Measurements from ENCODE around the gene IGSF9B.

Gene IGSF9B

DNA sequence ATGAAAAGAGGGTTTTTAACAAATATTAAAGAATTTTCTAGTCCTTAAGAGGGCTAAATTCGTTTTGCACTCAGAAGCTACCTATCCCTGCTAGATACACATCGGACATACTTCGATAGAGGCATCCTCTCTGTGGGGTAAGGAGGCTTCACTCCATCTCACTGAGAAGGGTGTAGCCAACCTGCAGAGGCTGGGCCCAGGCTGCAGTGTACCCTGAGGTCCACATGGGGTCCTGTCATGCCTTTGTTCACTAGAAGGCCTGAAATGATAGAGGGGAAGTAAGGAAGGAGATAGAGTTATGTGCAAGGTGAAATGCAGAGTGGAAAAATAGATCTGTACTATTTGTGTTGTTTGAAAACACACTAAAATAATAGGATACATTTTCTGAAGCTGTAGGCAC is 45.6 kb downstream of the IGSF9B start:
- H3K9me3 ChIP-seq (ENCODE audit: control insufficient read depth, low read length), result no peaks in the 10 kb centered on the region
- no peak overlapping the region for H3K4me3 ChIP-seq (ENCODE audit: insufficient read depth, low read depth, low read length)
- H3K27ac ChIP-seq (ENCODE audit: insufficient read depth, low read depth, low read length, poor library complexity, severe bottlenecking), result no peak overlapping the region
- H3K4me1 ChIP-seq (ENCODE audit: control insufficient read depth, insufficient read depth, low read length), result no peaks in the 10 kb centered on the region
- no peaks in the 10 kb centered on the region for H3K36me3 ChIP-seq (ENCODE audit: control insufficient read depth, insufficient read depth, low read length)
- WGBS, 2 experiments, result 89 to 93% methylated on average over 3 of the region's 3 CpGs
- H3K27me3 ChIP-seq (ENCODE audit: control insufficient read depth, insufficient read depth, low read length, poor library complexity, severe bottlenecking), result no peaks in the 10 kb centered on the region

DNA sequence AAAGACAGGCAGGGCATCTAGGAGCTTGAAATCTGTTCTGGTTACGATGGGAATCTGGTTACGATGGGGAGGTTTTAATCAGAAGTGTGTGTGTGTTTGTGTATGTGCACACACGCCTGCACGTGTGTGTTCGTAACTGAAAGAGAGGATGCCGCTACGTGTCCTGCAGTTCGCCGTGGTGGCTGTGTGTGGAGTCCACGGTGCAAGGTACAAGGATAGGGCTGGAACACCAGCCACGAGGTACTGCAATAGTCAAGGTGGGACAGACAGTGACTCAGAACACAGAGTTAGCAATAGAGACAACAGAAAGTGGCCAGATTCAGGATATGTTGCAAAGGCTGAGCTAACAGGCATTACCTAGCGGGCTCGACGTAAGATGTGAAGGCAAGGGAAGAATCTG is 46.7 kb downstream of the IGSF9B start:
- Histone ChIP-seq H3K27ac (ENCODE audit: insufficient read depth, low read depth, low read length, poor library complexity, severe bottlenecking) (no peak overlapping the region), H3K4me1 (ENCODE audit: control insufficient read depth, insufficient read depth, low read length) (no peaks in the 10 kb centered on the region), H3K36me3 (ENCODE audit: control insufficient read depth, insufficient read depth, low read length) (no peaks in the 10 kb centered on the region), H3K9me3 (ENCODE audit: control insufficient read depth, low read length) (no peaks in the 10 kb centered on the region), H3K27me3 (ENCODE audit: control insufficient read depth, insufficient read depth, low read length, poor library complexity, severe bottlenecking) (no peaks in the 10 kb centered on the region), H3K4me3 (ENCODE audit: insufficient read depth, low read depth, low read length) (no peak overlapping the region)
- WGBS, 2 experiments, result 95 to 96% methylated on average over 14 of the region's 14 CpGs

DNA sequence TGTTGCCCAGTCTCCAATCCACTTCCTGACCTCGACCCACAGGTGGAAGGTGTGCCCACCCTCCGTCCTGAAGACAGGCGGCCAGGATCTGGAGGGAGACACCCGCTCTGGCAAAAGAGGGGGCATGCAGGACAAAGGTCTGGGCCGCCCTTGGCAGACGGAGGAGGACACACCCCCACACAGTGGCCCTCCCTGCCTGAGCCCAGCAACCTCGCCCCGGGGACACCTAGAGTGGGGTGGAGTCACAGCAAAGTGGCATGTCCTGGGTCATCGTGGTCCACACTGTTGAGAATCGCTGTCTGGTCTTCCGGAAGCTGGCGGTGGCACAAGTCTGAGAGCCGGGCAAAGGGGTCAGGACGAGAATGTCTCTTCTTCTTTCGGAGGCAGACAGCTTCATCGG is 47.9 kb downstream of the IGSF9B start:
- Histone ChIP-seq H3K4me1 (ENCODE audit: control insufficient read depth, insufficient read depth, low read length) (no peaks in the 10 kb centered on the region), H3K4me3 (ENCODE audit: insufficient read depth, low read depth, low read length) (no peak overlapping the region), H3K36me3 (ENCODE audit: control insufficient read depth, insufficient read depth, low read length) (no peaks in the 10 kb centered on the region), H3K27me3 (ENCODE audit: control insufficient read depth, insufficient read depth, low read length, poor library complexity, severe bottlenecking) (no peaks in the 10 kb centered on the region), H3K9me3 (ENCODE audit: control insufficient read depth, low read length) (no peaks in the 10 kb centered on the region), H3K27ac (ENCODE audit: insufficient read depth, low read depth, low read length, poor library complexity, severe bottlenecking) (no peak overlapping the region)
- 95 to 97% methylated on average over 16 of the region's 16 CpGs for WGBS, 2 experiments

DNA sequence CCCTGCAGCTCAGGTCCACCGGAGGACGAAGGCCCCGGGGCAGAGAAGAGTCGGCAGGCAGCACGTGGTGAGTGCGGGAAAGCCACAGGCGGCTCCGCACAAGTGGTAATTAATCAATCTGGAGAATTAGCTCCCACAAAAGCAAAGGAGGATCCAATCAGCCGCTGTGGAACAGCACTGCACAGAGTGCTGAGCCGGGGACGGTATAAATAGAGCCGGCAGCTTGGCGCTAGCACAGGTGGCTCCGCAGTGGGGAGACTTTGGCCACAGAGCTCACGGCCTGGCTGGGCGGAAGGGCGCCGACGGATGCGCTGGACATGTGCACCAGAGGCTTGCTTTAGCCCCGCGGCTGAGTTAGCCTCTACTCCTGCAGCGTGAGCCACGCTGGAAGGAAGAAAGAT is 48.9 kb downstream of the IGSF9B start:
- Histone ChIP-seq H3K4me3 (ENCODE audit: insufficient read depth, low read depth, low read length) (no peak overlapping the region), H3K9me3 (ENCODE audit: control insufficient read depth, low read length) (no peaks in the 10 kb centered on the region), H3K36me3 (ENCODE audit: control insufficient read depth, insufficient read depth, low read length) (no peaks in the 10 kb centered on the region), H3K4me1 (ENCODE audit: control insufficient read depth, insufficient read depth, low read length) (no peaks in the 10 kb centered on the region), H3K27me3 (ENCODE audit: control insufficient read depth, insufficient read depth, low read length, poor library complexity, severe bottlenecking) (no peaks in the 10 kb centered on the region), H3K27ac (ENCODE audit: insufficient read depth, low read depth, low read length, poor library complexity, severe bottlenecking) (no peak overlapping the region)
- WGBS, 2 experiments, result 94 to 96% methylated on average over 24 of the region's 24 CpGs

DNA sequence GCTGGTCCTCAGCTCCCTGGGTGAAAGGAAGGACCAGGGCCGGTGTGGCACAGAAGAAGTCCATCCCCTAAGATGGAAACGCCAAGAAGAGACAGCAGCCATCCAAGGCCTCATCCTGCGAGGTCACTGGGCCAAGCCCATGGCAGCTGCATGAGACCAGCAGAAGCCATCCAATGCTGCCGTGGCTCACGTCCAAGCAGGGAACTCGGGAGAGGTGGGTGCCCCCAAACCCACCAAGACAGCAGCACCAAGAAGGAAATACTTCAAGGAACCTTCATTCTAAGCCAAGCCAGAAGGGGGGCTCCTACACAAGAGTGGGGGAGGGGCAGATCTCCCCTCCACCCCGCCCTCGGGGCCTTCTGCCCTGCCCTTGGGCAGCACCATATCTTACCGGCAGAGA is 49.6 kb downstream of the IGSF9B start:
- H3K27me3 ChIP-seq (ENCODE audit: control insufficient read depth, insufficient read depth, low read length, poor library complexity, severe bottlenecking), result no peaks in the 10 kb centered on the region
- H3K9me3 ChIP-seq (ENCODE audit: control insufficient read depth, low read length), result no peaks in the 10 kb centered on the region
- no peaks in the 10 kb centered on the region for H3K4me1 ChIP-seq (ENCODE audit: control insufficient read depth, insufficient read depth, low read length)
- no peaks in the 10 kb centered on the region for H3K36me3 ChIP-seq (ENCODE audit: control insufficient read depth, insufficient read depth, low read length)
- no peak overlapping the region for H3K4me3 ChIP-seq (ENCODE audit: insufficient read depth, low read depth, low read length)
- 93 to 96% methylated on average over 9 of the region's 9 CpGs for WGBS, 2 experiments
- H3K27ac ChIP-seq (ENCODE audit: insufficient read depth, low read depth, low read length, poor library complexity, severe bottlenecking), result no peak overlapping the region

DNA sequence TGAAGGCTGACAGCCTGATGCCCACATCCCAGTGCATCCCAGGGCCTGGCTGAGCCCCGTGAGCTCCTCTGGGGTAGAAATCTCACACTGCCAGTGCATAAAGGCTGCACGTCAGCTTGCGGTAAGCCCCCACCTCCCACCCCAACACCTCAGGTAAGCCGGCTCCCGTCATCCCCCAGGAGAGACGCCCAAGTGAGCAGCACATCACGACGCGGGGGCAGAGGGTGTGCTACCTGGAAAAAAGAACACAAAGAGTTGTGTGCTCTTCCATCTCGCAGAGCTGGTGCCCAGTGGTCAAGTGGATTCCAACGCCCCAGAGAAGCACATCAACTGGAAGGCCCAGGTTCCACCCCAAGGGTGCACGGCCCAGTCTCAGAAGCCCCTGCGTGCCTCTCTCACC is 50.0 kb downstream of the IGSF9B start:
- 94 to 95% methylated on average over 13 of the region's 13 CpGs for WGBS, 2 experiments
- H3K36me3 ChIP-seq (ENCODE audit: control insufficient read depth, insufficient read depth, low read length), result no peaks in the 10 kb centered on the region
- no peak overlapping the region for H3K27ac ChIP-seq (ENCODE audit: insufficient read depth, low read depth, low read length, poor library complexity, severe bottlenecking)
- no peaks in the 10 kb centered on the region for H3K9me3 ChIP-seq (ENCODE audit: control insufficient read depth, low read length)
- no peaks in the 10 kb centered on the region for H3K4me1 ChIP-seq (ENCODE audit: control insufficient read depth, insufficient read depth, low read length)
- no peak overlapping the region for H3K4me3 ChIP-seq (ENCODE audit: insufficient read depth, low read depth, low read length)
- no peaks in the 10 kb centered on the region for H3K27me3 ChIP-seq (ENCODE audit: control insufficient read depth, insufficient read depth, low read length, poor library complexity, severe bottlenecking)

DNA sequence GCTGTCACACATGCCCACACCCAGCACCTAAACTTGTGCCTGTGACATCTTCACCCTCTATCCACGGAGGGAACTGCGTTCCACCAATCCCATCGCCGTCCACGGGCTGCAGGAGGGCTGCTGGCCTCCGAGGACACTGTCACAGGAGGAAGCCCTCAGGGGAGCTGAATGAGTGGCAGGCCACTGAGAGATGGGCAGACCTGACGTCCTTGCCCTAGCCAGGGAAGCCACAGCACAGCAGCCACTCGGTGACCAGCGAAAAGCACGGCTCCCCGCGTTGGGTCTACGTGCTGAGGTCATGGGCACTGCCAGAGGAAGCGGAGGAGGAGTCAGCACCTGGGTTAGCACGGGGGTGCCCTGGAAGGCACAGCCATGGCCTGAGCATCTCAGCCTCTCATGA is 50.5 kb downstream of the IGSF9B start:
- WGBS, 2 experiments, result 94 to 95% methylated on average over 15 of the region's 15 CpGs

DNA sequence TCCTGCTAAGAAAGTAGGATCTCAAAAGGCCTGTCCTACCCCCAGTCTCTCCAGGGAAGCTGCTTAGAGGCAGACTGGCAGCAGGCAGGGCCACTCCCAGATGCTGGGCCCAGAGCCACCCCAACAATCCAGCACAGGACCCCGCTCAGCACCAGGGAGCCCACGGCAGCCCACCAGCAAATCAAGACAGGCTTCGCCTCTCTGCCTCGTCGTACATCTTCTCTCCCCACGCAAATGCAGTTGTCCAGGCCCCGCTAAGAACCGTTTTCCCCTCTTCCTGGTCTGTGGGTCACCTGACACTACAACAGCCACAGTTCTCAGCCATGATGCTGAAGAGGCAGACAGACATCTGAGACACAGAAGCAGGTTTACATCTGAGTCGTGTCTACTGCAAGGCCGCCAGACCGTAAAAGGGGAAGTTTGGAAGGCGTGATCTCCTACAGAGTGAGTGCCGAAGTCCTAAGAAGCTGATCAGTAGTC is 51.1 kb downstream of the IGSF9B start:
- H3K4me1 ChIP-seq (ENCODE audit: control insufficient read depth, insufficient read depth, low read length), result no peaks in the 10 kb centered on the region
- 93 to 94% methylated on average over 13 of the region's 13 CpGs for WGBS, 2 experiments
- no peak overlapping the region for H3K27ac ChIP-seq (ENCODE audit: insufficient read depth, low read depth, low read length, poor library complexity, severe bottlenecking)
- no peak overlapping the region for H3K4me3 ChIP-seq (ENCODE audit: insufficient read depth, low read depth, low read length)
- H3K9me3 ChIP-seq (ENCODE audit: control insufficient read depth, low read length), result no peaks in the 10 kb centered on the region
- H3K36me3 ChIP-seq (ENCODE audit: control insufficient read depth, insufficient read depth, low read length), result no peaks in the 10 kb centered on the region
- H3K27me3 ChIP-seq (ENCODE audit: control insufficient read depth, insufficient read depth, low read length, poor library complexity, severe bottlenecking), result no peaks in the 10 kb centered on the region

More for the DNA sequence above, 50.5 kb downstream of the IGSF9B start:
- no peak overlapping the region for H3K27ac ChIP-seq (ENCODE audit: insufficient read depth, low read depth, low read length, poor library complexity, severe bottlenecking)
- H3K9me3 ChIP-seq (ENCODE audit: control insufficient read depth, low read length), result no peaks in the 10 kb centered on the region
- no peak overlapping the region for H3K4me3 ChIP-seq (ENCODE audit: insufficient read depth, low read depth, low read length)
- no peaks in the 10 kb centered on the region for H3K36me3 ChIP-seq (ENCODE audit: control insufficient read depth, insufficient read depth, low read length)
- no peaks in the 10 kb centered on the region for H3K27me3 ChIP-seq (ENCODE audit: control insufficient read depth, insufficient read depth, low read length, poor library complexity, severe bottlenecking)
- no peaks in the 10 kb centered on the region for H3K4me1 ChIP-seq (ENCODE audit: control insufficient read depth, insufficient read depth, low read length)

DNA sequence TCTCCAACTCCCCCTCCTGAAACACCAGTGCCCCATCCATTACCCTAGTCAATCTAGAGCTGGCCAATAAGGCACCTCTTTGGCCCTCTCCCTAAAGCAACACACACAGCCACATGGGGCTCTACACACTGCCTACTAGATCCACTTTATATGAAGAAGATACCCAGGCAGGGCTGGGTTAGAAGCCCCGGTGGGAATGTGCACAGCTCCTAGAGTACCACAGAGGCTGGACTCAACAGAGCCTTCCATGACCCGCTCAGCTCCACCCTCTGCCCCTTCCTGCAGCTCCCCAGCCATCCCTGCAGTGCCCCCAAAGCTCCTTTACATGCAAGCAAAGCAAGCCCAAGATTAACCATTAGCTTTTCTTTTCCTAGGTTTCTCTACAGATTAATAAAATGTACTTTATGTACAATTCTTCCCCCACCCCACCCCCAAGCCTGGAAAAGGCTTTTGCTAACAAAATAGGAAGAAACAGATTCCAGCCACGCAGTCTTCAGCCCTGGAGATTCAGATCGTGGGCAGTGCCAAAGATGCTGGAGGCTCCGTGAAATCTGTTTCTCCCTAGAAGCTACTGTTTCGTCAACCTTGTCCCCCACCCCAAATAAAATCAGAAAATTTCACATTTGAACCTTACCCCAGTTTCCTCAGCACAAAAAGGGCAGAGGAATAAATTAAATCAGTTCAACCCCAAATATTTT is 51.8 kb downstream of the IGSF9B start:
- no peaks in the 10 kb centered on the region for H3K4me1 ChIP-seq (ENCODE audit: control insufficient read depth, insufficient read depth, low read length)
- 95% methylated on average over 6 of the region's 6 CpGs for WGBS, 2 experiments
- no peak overlapping the region for H3K27ac ChIP-seq (ENCODE audit: insufficient read depth, low read depth, low read length, poor library complexity, severe bottlenecking)
- H3K9me3 ChIP-seq (ENCODE audit: control insufficient read depth, low read length), result no peaks in the 10 kb centered on the region
- no peak overlapping the region for H3K4me3 ChIP-seq (ENCODE audit: insufficient read depth, low read depth, low read length)
- no peaks in the 10 kb centered on the region for H3K36me3 ChIP-seq (ENCODE audit: control insufficient read depth, insufficient read depth, low read length)
- no peaks in the 10 kb centered on the region for H3K27me3 ChIP-seq (ENCODE audit: control insufficient read depth, insufficient read depth, low read length, poor library complexity, severe bottlenecking)

DNA sequence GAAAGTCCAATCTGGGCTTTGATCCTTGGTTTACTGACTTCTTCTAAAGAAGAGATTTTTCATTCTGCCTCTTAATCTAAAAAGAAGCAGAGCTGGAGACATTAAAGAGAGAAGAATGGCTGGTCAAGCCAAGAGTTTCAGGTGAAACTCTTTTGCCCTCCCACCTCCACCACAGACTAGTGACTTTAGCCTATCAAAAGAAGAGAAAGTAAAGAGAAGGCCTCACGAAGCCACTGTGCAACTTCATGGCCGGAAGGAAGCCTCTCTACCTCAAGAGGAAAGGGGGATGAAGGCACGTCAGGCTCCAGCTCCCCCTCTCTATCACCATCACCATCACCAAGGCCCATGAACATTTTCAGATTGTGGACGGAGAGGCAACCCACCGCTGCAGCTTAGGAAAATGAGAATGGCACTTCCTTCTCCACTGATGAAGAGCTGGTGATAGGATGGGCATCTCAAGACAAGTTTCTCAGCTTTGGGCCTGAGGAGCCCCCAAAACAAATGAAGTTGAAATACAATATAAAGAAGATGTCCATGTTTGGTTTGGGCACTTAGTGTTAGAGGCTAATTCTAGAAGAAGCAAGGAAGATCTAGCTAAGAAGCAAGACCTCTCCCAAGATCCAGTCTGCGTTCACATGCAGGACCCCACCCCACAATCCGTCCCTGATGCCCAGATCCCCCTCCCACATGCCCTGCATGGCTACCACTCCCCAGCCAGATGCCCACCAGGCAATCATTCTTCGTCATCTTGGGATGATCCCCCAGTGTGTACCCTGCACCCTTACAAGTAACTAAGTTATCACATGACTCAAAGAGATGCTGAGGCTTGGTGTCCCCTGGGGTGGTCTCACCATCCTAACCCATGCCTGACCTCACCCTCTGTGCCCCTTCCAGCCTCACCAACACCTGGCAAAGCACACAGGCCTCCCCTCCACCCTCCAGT is 52.6 kb downstream of the IGSF9B start:
- Histone ChIP-seq H3K27me3 (ENCODE audit: control insufficient read depth, insufficient read depth, low read length, poor library complexity, severe bottlenecking) (no peaks in the 10 kb centered on the region), H3K4me3 (ENCODE audit: insufficient read depth, low read depth, low read length) (no peak overlapping the region), H3K36me3 (ENCODE audit: control insufficient read depth, insufficient read depth, low read length) (no peaks in the 10 kb centered on the region), H3K9me3 (ENCODE audit: control insufficient read depth, low read length) (no peaks in the 10 kb centered on the region), H3K27ac (ENCODE audit: insufficient read depth, low read depth, low read length, poor library complexity, severe bottlenecking) (no peak overlapping the region), H3K4me1 (ENCODE audit: control insufficient read depth, insufficient read depth, low read length) (no peaks in the 10 kb centered on the region)
- WGBS, 2 experiments, result 88 to 89% methylated on average over 7 to 8 of the region's 8 CpGs
